ENCODE measurements around the gene ZNF385A. TPM values are rescaled to one million over a fixed set of nuclear protein-coding genes. Genes with fewer than 3 reads are reported as not detected.

Gene ZNF385A
- polyA plus RNA-seq, 1 donor from 2014 or later: 0.46 TPM

DNA sequence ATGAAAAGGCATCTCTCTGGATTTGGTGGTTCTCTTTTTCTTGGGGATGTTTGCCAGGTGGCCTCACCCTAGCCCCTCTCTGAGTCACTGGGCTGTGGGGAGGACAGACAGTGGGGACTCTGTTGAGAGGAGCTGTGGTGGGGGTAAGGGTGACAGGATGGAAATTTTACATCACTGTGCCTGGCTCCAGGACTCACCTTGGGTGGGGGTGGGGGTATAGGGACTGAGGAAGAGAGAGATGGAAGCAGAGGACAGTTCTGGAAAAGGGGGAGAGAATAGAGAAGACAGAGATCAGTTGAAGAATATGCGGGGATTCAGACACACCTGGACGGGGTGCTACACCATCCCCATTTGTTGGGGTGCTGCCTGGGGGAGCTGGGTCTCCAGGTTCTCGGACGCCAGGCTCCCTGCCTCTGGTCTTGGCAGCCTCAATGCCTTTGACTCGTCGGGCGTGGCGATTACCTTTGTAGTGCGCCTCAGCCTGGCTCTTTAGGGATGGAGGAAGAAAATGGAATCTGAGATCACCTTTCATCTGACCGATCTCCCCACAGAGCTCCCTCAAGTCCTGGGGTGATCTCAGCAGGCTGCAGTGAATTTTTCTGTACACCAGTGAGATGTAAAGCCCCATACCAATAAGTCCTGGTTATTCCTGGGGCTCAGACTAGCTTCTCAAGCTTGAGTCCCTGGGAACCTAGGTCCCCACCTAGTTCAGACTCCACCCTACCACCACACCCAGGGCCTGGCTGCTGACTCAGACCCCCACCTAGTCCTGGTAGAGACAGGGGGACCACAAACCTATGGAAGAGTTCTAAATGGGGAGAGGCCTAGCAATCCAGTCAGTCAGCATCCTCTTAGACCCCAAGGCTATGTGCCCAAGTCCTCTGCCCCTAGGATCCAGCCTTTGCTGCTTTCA, 10.6 kb downstream of the ZNF385A start:
- Histone ChIP-seq H3K27me3 (ENCODE audit: insufficient read depth, low read depth, low read length) (no peaks in the 10 kb centered on the region), H3K36me3 (ENCODE audit: insufficient read depth, low read length) (no peaks in the 10 kb centered on the region), H3K9ac (ENCODE audit: low read length) (no peak overlapping the region), H3K27ac (ENCODE audit: low read length) (no peak overlapping the region), H3K4me3 (ENCODE audit: low read length) (no peak overlapping the region), H3K9me2 (ENCODE audit: insufficient read depth, low read length) (no peaks in the 10 kb centered on the region), H2AFZ (ENCODE audit: low read depth, low read length) (no peak overlapping the region), H3K9me3 (ENCODE audit: low read length) (no peaks in the 10 kb centered on the region), H3K4me2 (ENCODE audit: low read length) (no peak overlapping the region), H3K79me2 (replicated peaks; ENCODE audit: insufficient read depth, low read length) (no peaks in the 10 kb centered on the region), H3F3A (ENCODE audit: insufficient read depth, low read length, poor library complexity, severe bottlenecking) (no peaks in the 10 kb centered on the region), H4K20me1 (ENCODE audit: insufficient read depth) (no peaks in the 10 kb centered on the region)
- TF ChIP-seq RAD21 (conservative IDR thresholded peaks at IDR 0.05) (no peak), POLR2AphosphoS5 (IDR thresholded peaks at IDR 0.05) (no peak), SMC3 (conservative IDR thresholded peaks at IDR 0.05; ENCODE audit: poor library complexity) (no peak), EP300 (conservative IDR thresholded peaks at IDR 0.05; ENCODE audit: poor library complexity, severe bottlenecking) (no peak), MXI1 (conservative IDR thresholded peaks at IDR 0.05; ENCODE audit: poor library complexity, severe bottlenecking) (no peak), REST (IDR thresholded peaks at IDR 0.05; ENCODE audit: borderline replicate concordance) (no peak), EZH2 (IDR thresholded peaks at IDR 0.05; ENCODE audit: borderline replicate concordance, insufficient read depth, low read length, poor library complexity, severe bottlenecking) (no peak), TAF1 (IDR thresholded peaks at IDR 0.05; ENCODE audit: low read depth) (no peak), CTCF (IDR thresholded peaks at IDR 0.05; ENCODE audit: poor library complexity, severe bottlenecking) (no peak)

- H3K79me2 ChIP-seq (replicated peaks; ENCODE audit: insufficient read depth, low read length): no peaks in the 10 kb centered on the region
- no peak overlapping the region for H2AFZ ChIP-seq (ENCODE audit: low read depth, low read length)
- no peak overlapping the region for H3K27ac ChIP-seq (ENCODE audit: low read length)
- H3K9ac ChIP-seq (ENCODE audit: low read length): no peak overlapping the region
- TF ChIP-seq SMC3 (conservative IDR thresholded peaks at IDR 0.05; ENCODE audit: poor library complexity): no peak
- no peak for TF ChIP-seq TAF1 (IDR thresholded peaks at IDR 0.05; ENCODE audit: low read depth)
- no peak for TF ChIP-seq EZH2 (IDR thresholded peaks at IDR 0.05; ENCODE audit: borderline replicate concordance, insufficient read depth, low read length, poor library complexity, severe bottlenecking)
- TF ChIP-seq RAD21 (conservative IDR thresholded peaks at IDR 0.05): no peak
- TF ChIP-seq POLR2AphosphoS5 (IDR thresholded peaks at IDR 0.05): no peak
- no peak for TF ChIP-seq REST (IDR thresholded peaks at IDR 0.05; ENCODE audit: borderline replicate concordance)
- no peak for TF ChIP-seq EP300 (conservative IDR thresholded peaks at IDR 0.05; ENCODE audit: poor library complexity, severe bottlenecking)
- no peak for TF ChIP-seq MXI1 (conservative IDR thresholded peaks at IDR 0.05; ENCODE audit: poor library complexity, severe bottlenecking)
- no peak for TF ChIP-seq CTCF (IDR thresholded peaks at IDR 0.05; ENCODE audit: poor library complexity, severe bottlenecking)
- no peaks in the 10 kb centered on the region for H3K9me2 ChIP-seq (ENCODE audit: insufficient read depth, low read length)
- H3K9me3 ChIP-seq (ENCODE audit: low read length): no peaks in the 10 kb centered on the region
- no peaks in the 10 kb centered on the region for H4K20me1 ChIP-seq (ENCODE audit: insufficient read depth)
- no peaks in the 10 kb centered on the region for H3F3A ChIP-seq (ENCODE audit: insufficient read depth, low read length, poor library complexity, severe bottlenecking)
- no peaks in the 10 kb centered on the region for H3K36me3 ChIP-seq (ENCODE audit: insufficient read depth, low read length)
- H3K4me3 ChIP-seq (ENCODE audit: low read length): no peak overlapping the region
- no peak overlapping the region for H3K4me2 ChIP-seq (ENCODE audit: low read length)
- no peaks in the 10 kb centered on the region for H3K27me3 ChIP-seq (ENCODE audit: insufficient read depth, low read depth, low read length)
These were observed 12.3 kb downstream of the ZNF385A start for GRCh38 chr12:54372113-54372806.
